HEK293T (cell line): Measurements from ENCODE around the gene SPATA21.

Experiments
- ARNT ChIP-seq: fragments of 450-650 bp; IDR thresholded peaks from 2 replicates; pipeline ENCODE4 v1.6.1; 2017; ENCODE audit warnings: mild to moderate bottlenecking
- BHLHE40 ChIP-seq: fragments of 450-650 bp; IDR thresholded peaks from 2 replicates; pipeline ENCODE4 v1.6.1; 2016; ENCODE audit warnings: mild to moderate bottlenecking, moderate library complexity, borderline replicate concordance
- ELF4 ChIP-seq: fragments of 450-650 bp; IDR thresholded peaks from 2 replicates; pipeline ENCODE4 v1.6.1; 2017; ENCODE audit warnings: antibody characterized with exemption
- FOXA1 ChIP-seq: fragments of 450-650 bp; IDR thresholded peaks from 2 replicates; pipeline ENCODE4 v1.6.1; 2016; ENCODE audit warnings: mild to moderate bottlenecking
- FOXK2 ChIP-seq: fragments of 450-650 bp; IDR thresholded peaks from 2 replicates; pipeline ENCODE4 v1.6.1; 2016; ENCODE audit warnings: mild to moderate bottlenecking
- FOXM1 ChIP-seq: fragments of 450-650 bp; IDR thresholded peaks from 2 replicates; pipeline ENCODE4 v1.6.1; 2017; ENCODE audit warnings: mild to moderate bottlenecking, borderline replicate concordance
- HDGF ChIP-seq: fragments of 450-650 bp; IDR thresholded peaks from 2 replicates; pipeline ENCODE4 v1.6.1; 2017; ENCODE audit warnings: antibody characterized with exemption, borderline replicate concordance
- LEF1 ChIP-seq: fragments of 450-650 bp; IDR thresholded peaks from 2 replicates; pipeline ENCODE4 v1.6.1; 2017; ENCODE audit warnings: mild to moderate bottlenecking, borderline replicate concordance
- NFRKB ChIP-seq: fragments of 450-650 bp; IDR thresholded peaks from 2 replicates; pipeline ENCODE4 v1.6.1; 2016; ENCODE audit warnings: mild to moderate bottlenecking, moderate library complexity
- PKNOX1 ChIP-seq: fragments of 450-650 bp; IDR thresholded peaks from 2 replicates; pipeline ENCODE4 v1.6.1; 2016
- SP1 ChIP-seq: fragments of 450-650 bp; IDR thresholded peaks from 2 replicates; pipeline ENCODE4 v1.6.1; 2017
- SUZ12 ChIP-seq: fragments of 450-650 bp; IDR thresholded peaks from 2 replicates; pipeline ENCODE4 v1.6.1; 2016; ENCODE audit warnings: mild to moderate bottlenecking
- TARDBP ChIP-seq: fragments of 450-650 bp; IDR thresholded peaks from 2 replicates; pipeline ENCODE4 v1.6.1; 2016
- ZNF384 ChIP-seq: fragments of 450-650 bp; IDR thresholded peaks from 2 replicates; pipeline ENCODE4 v1.6.1; 2016

GRCh38 chr1:16441282-16441665 is 4.0 kb upstream of the SPATA21 start:
- TF ChIP-seq TARDBP (no peak), ELF4 (no peak), BHLHE40 (no peak), SP1 (no peak), SUZ12 (no peak), FOXA1 (no peak), NFRKB (no peak), PKNOX1 (no peak), ZNF384 (no peak), FOXK2 (no peak), ARNT (no peak), HDGF (no peak), FOXM1 (no peak), LEF1 (no peak)
